Transverse colon (tissue), 4 donors: ENCODE data around the gene MS4A15.

Experiments
- CTCF ChIP-seq, 5 experiments: fragments of 200-600 bp in 3 of 5; fragments of 450-650 bp in 2 of 5; sonication (generic) in 3 of 5; IDR thresholded peaks; 1 replicate in 2 of 5; 2 replicates in 3 of 5; pipeline ENCODE4 v1.5.1; 2016 to 2017; ENCODE audit warnings: antibody characterized with exemption in 5 of 5, inconsistent platforms in 3 of 5, mild to moderate bottlenecking in 2 of 5, moderate library complexity in 1 of 5
- POLR2A ChIP-seq: fragments of 450-650 bp; IDR thresholded peaks from one replicate; pipeline ENCODE4 v1.6.1; 2016; ENCODE audit warnings: antibody characterized with exemption, mild to moderate bottlenecking, moderate library complexity
- POLR2AphosphoS5 ChIP-seq, 3 donors: sonication (generic); formaldehyde crosslinking; IDR thresholded peaks; one replicate each; pipeline ENCODE4 v1.6.1; 2016; ENCODE audit warnings: antibody characterized with exemption in 3 of 3

- TF ChIP-seq CTCF (IDR thresholded peaks at IDR 0.05) (no peak), POLR2A (no peak), POLR2AphosphoS5 (IDR thresholded peaks at IDR 0.05) (no peak)
Measured at GRCh38 chr11:60782393-60783140, 25.9 kb downstream of the MS4A15 start.
